B cell (primary cell): ENCODE data around the gene MCF2L. TPM values are rescaled to one million over a fixed set of nuclear protein-coding genes. Genes with fewer than 3 reads are reported as not detected.

Experiments
- ATAC-seq: fragments of 200-7000 bp; cut with Tn5 transposase; one replicate; pipeline ENCODE4 v1.10.0; 2021; ENCODE audit warnings: low read depth, mild to moderate bottlenecking, moderate number of reproducible peaks, moderate library complexity
- CTCF ChIA-PET: fragments of 350-600 bp; sonication (Branson Sonifier 250); formaldehyde crosslinking; loops from one replicate; lab custom pipeline; 2021; ENCODE audit warnings: antibody characterized with exemption, inconsistent platforms; lab: Charles Lee
- POLR2A ChIA-PET: fragments of 350-600 bp; sonication (Branson Sonifier 250); formaldehyde crosslinking; loops from one replicate; lab custom pipeline; 2021; ENCODE audit warnings: antibody characterized with exemption; lab: Charles Lee
- DNase-seq: peaks from one replicate; pipeline ENCODE4 v3.0.0; 2013
- H2AFZ ChIP-seq: 2 replicates; pipeline ENCODE4 v1.6.1; 2012; ENCODE audit warnings: mild to moderate bottlenecking, low read depth, low read length; ENCODE audit not compliant: insufficient read depth, poor library complexity, severe bottlenecking
- H3K27ac ChIP-seq, 2 donors: 1 replicate in 1 of 2; 2 replicates in 1 of 2; pipeline ENCODE4 v1.5.1; 2012 to 2013; ENCODE audit warnings: low read length in 2 of 2, mild to moderate bottlenecking in 2 of 2, moderate library complexity in 1 of 2
- H3K27me3 ChIP-seq, 4 experiments: fragments of 200-600 bp in 1 of 4; sonication (generic) in 1 of 4; replicated peaks in 1 of 4; 1 replicate in 2 of 4; 2 replicates in 2 of 4; pipeline versions ENCODE4 v1.6.1 to v1.7.0; 2013 to 2016; ENCODE audit warnings: low read length in 3 of 4, mild to moderate bottlenecking in 2 of 4, mixed read lengths in 1 of 4, moderate library complexity in 1 of 4; ENCODE audit not compliant: insufficient read depth in 4 of 4, control insufficient read depth in 3 of 4; ENCODE audit errors: control extremely low read depth in 1 of 4
- H3K36me3 ChIP-seq, 2 experiments: replicated peaks in 1 of 2; 1 replicate in 1 of 2; 2 replicates in 1 of 2; pipeline versions ENCODE4 v1.6.1 to v1.7.1; 2013; ENCODE audit warnings: low read length in 1 of 2; ENCODE audit not compliant: insufficient read depth in 2 of 2, control insufficient read depth in 1 of 2; ENCODE audit errors: control extremely low read depth in 1 of 2, extremely low read depth in 1 of 2
- H3K4me1 ChIP-seq, 2 donors: fragments of 200-600 bp in 1 of 2; sonication (generic) in 1 of 2; 1 replicate in 1 of 2; 2 replicates in 1 of 2; pipeline versions ENCODE4 v1.5.1 to v1.6.1; 2013 to 2017; ENCODE audit warnings: low read length in 2 of 2; ENCODE audit not compliant: control insufficient read depth in 2 of 2, insufficient read depth in 2 of 2
- H3K4me2 ChIP-seq: replicated peaks from 2 replicates; pipeline ENCODE3; 2012; ENCODE audit warnings: mild to moderate bottlenecking, low read depth, low read length; ENCODE audit not compliant: poor library complexity, severe bottlenecking
- H3K4me3 ChIP-seq, 5 experiments: fragments of 200-600 bp in 1 of 5; sonication (generic) in 1 of 5; 1 replicate in 3 of 5; 2 replicates in 2 of 5; pipeline versions ENCODE4 v1.5.1 to v1.7.0; 2011 to 2016; ENCODE audit warnings: low read length in 4 of 5, mild to moderate bottlenecking in 4 of 5, low read depth in 2 of 5, control low read depth in 1 of 5, moderate library complexity in 1 of 5; ENCODE audit not compliant: insufficient read depth in 1 of 5; ENCODE audit errors: control extremely low read depth in 1 of 5, extremely low read depth in 1 of 5
- H3K79me2 ChIP-seq: fragments of 200-600 bp; sonication (generic); one replicate; pipeline ENCODE4 v1.6.0; 2016; ENCODE audit warnings: low read length; ENCODE audit not compliant: control insufficient read depth, insufficient read depth
- H3K9ac ChIP-seq: fragments of 200-600 bp; sonication (generic); 2 replicates; pipeline ENCODE4 v1.6.1; 2017; ENCODE audit warnings: mild to moderate bottlenecking, low read length, moderate library complexity
- H3K9me3 ChIP-seq, 3 donors: one replicate each; pipeline versions ENCODE4 v1.6.1 to v1.7.1; 2013; ENCODE audit warnings: low read length in 2 of 3; ENCODE audit not compliant: control insufficient read depth in 2 of 3, insufficient read depth in 1 of 3; ENCODE audit errors: control extremely low read depth in 1 of 3
- H4K20me1 ChIP-seq: 2 replicates; pipeline ENCODE4 v1.6.0; 2012; ENCODE audit warnings: mild to moderate bottlenecking, low read length; ENCODE audit not compliant: insufficient read depth, control insufficient read depth, poor library complexity, severe bottlenecking
- H3K27ac Mint-ChIP-seq: one replicate; pipeline ENCODE4 v1.8.0; 2021; ENCODE audit warnings: mixed read lengths
- H3K27me3 Mint-ChIP-seq: one replicate; pipeline ENCODE4 v1.8.0; 2021; ENCODE audit warnings: mixed read lengths
- H3K4me1 Mint-ChIP-seq: one replicate; pipeline ENCODE4 v1.8.0; 2021; ENCODE audit warnings: mixed read lengths
- H3K4me3 Mint-ChIP-seq: one replicate; pipeline ENCODE4 v1.8.0; 2021; ENCODE audit warnings: mixed read lengths
- H3K9me3 Mint-ChIP-seq: one replicate; pipeline ENCODE4 v1.8.0; 2022; ENCODE audit warnings: mixed read lengths; ENCODE audit not compliant: insufficient read depth
- EZH2 ChIP-seq: IDR thresholded peaks from 2 replicates; pipeline ENCODE4 v1.6.1; 2012; ENCODE audit warnings: borderline replicate concordance, low read depth, mild to moderate bottlenecking, moderate library complexity, low read length; ENCODE audit not compliant: insufficient read depth, poor library complexity, severe bottlenecking
- WGBS: methylation state at CpG from one replicate; pipeline ENCODE4 v1.1.5; 2013; ENCODE audit warnings: missing lambda C conversion rate; ENCODE audit not compliant: insufficient coverage; 5-methylcytosine and 5-hydroxymethylcytosine counted together
- intact Hi-C: fragments of 100-400 bp; cut with micrococcal nuclease; formaldehyde crosslinking; loops from one replicate; pipeline ENCODE4 v1.10.0; 2022
- polyA plus RNA-seq: library from polyadenylated mRNA; depleted of rRNA; stranded (reverse); fragments of >200 nt; gene quantifications from 2 replicates; pipeline ENCODE4 v1.2.3, GENCODE V29; 2012
- total RNA-seq, 2 donors: library from RNA; stranded (reverse); fragments of 120-200 nt in 1 of 2; gene quantifications; 1 replicate in 1 of 2; 2 replicates in 1 of 2; pipeline versions ENCODE4 v1.2.3 to v1.2.4, GENCODE V29; 2013 to 2022
- TF ChIP-seq, protein P1 (sequence below): fragments of 200-600 bp; IDR thresholded peaks from one replicate; pipeline ENCODE4 v1.8.0; 2022; ENCODE audit warnings: antibody characterized with exemption, mild to moderate bottlenecking

MCF2L gene
- total and polyA plus RNA-seq, 2 donors (not counting 1 experiment from before 2014, with no cell fraction given): 3.7 to 8.2 TPM

GRCh38 chr13:113060557-113061270 is 91.7 kb downstream of the MCF2L start:
- Histone ChIP-seq H3K4me3 (no peak overlapping the region), H3K4me2 (no peak overlapping the region), H3K9ac (no peak overlapping the region), H3K4me1 (no peaks in the 10 kb centered on the region), H4K20me1 (no peaks in the 10 kb centered on the region), H3K79me2 (no peaks in the 10 kb centered on the region), H3K27me3 (no peaks in the 10 kb centered on the region), H2AFZ (no peak overlapping the region), H3K9me3 (peaks cover 0 to 35% (median 0%) of the 10 kb centered on the region in 3 donors), H3K27ac (no peak overlapping the region), H3K36me3 (no peaks in the 10 kb centered on the region)
- ATAC-seq (no peak), DNase-seq (no peak)
- Mint-ChIP-seq H3K4me3 (no peak overlapping the region), H3K27me3 (no peaks in the 10 kb centered on the region), H3K9me3 (no peaks in the 10 kb centered on the region), H3K27ac (no peak overlapping the region), H3K4me1 (no peaks in the 10 kb centered on the region)
- ChIA-PET POLR2A (no interaction called here), CTCF (no interaction called here)
- intact Hi-C loops: no loop called here
- TF ChIP-seq, protein P1, sequence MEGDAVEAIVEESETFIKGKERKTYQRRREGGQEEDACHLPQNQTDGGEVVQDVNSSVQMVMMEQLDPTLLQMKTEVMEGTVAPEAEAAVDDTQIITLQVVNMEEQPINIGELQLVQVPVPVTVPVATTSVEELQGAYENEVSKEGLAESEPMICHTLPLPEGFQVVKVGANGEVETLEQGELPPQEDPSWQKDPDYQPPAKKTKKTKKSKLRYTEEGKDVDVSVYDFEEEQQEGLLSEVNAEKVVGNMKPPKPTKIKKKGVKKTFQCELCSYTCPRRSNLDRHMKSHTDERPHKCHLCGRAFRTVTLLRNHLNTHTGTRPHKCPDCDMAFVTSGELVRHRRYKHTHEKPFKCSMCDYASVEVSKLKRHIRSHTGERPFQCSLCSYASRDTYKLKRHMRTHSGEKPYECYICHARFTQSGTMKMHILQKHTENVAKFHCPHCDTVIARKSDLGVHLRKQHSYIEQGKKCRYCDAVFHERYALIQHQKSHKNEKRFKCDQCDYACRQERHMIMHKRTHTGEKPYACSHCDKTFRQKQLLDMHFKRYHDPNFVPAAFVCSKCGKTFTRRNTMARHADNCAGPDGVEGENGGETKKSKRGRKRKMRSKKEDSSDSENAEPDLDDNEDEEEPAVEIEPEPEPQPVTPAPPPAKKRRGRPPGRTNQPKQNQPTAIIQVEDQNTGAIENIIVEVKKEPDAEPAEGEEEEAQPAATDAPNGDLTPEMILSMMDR: no peak
- no peak for TF ChIP-seq EZH2
- 96% methylated on average over 22 of the region's 34 CpGs for WGBS

- Histone ChIP-seq H3K4me1 (no peaks in the 10 kb centered on the region), H3K4me3 (no peak overlapping the region), H4K20me1 (no peaks in the 10 kb centered on the region), H3K4me2 (no peak overlapping the region), H3K27me3 (no peaks in the 10 kb centered on the region), H3K9ac (no peak overlapping the region), H2AFZ (no peak overlapping the region), H3K79me2 (no peaks in the 10 kb centered on the region), H3K9me3 (peaks cover 0 to 30% (median 0%) of the 10 kb centered on the region in 3 donors), H3K36me3 (no peaks in the 10 kb centered on the region), H3K27ac (no peak overlapping the region)
- DNase-seq (no peak), ATAC-seq (no peak)
- no peak overlapping the region for H3K4me3 Mint-ChIP-seq
- no peak for TF ChIP-seq EZH2
- TF ChIP-seq, protein P1: no peak
- intact Hi-C loops: no loop called here
- ChIA-PET POLR2A (no interaction called here), CTCF (no interaction called here)
- no peak overlapping the region for H3K27ac Mint-ChIP-seq
- H3K9me3 Mint-ChIP-seq: no peaks in the 10 kb centered on the region
- no peaks in the 10 kb centered on the region for H3K4me1 Mint-ChIP-seq
- no peaks in the 10 kb centered on the region for H3K27me3 Mint-ChIP-seq
- WGBS: 89% methylated on average over 7 of the region's 9 CpGs
These were observed 92.2 kb downstream of the MCF2L start for GRCh38 chr13:113061271-113061625.
